ENCODE measurements around the gene ARID1B.

The ARID1B gene

GRCh38 chr6:157218371-157219198 is 441.4 kb downstream of the ARID1B start:
- peaks cover 3 to 13% (median 8%) of the 10 kb centered on the region in 5 donors for H3K4me1 ChIP-seq (ENCODE audit: control insufficient read depth in 5 of 5, insufficient read depth in 5 of 5, low read length in 5 of 5)
- no peak overlapping the region for H3K27ac ChIP-seq (ENCODE audit: low read depth, low read length)
- no peaks in the 10 kb centered on the region for H3K36me3 ChIP-seq (ENCODE audit: control insufficient read depth in 5 of 5, insufficient read depth in 5 of 5, low read length in 5 of 5)
- peaks cover 0 to 2% (median 0%) of the 10 kb centered on the region in 5 donors for H3K27me3 ChIP-seq (ENCODE audit: control insufficient read depth in 5 of 5, insufficient read depth in 4 of 5, low read length in 5 of 5)
- H3K4me3 ChIP-seq (ENCODE audit: low read depth in 1 of 5, low read length in 5 of 5): no peak overlapping the region
- no peaks in the 10 kb centered on the region for H3K9me3 ChIP-seq (ENCODE audit: control insufficient read depth in 5 of 5, low read length in 5 of 5)
- H3K9ac ChIP-seq (ENCODE audit: low read length in 5 of 5): no peak overlapping the region

- Histone ChIP-seq H3K27ac (ENCODE audit: low read depth, low read length) (no peak overlapping the region), H3K9me3 (ENCODE audit: control insufficient read depth in 5 of 5, low read length in 5 of 5) (no peaks in the 10 kb centered on the region), H3K4me3 (ENCODE audit: low read depth in 1 of 5, low read length in 5 of 5) (no peak overlapping the region), H3K9ac (ENCODE audit: low read length in 5 of 5) (no peak overlapping the region), H3K4me1 (ENCODE audit: control insufficient read depth in 5 of 5, insufficient read depth in 5 of 5, low read length in 5 of 5) (peaks cover 3 to 13% (median 8%) of the 10 kb centered on the region in 5 donors), H3K36me3 (ENCODE audit: control insufficient read depth in 5 of 5, insufficient read depth in 5 of 5, low read length in 5 of 5) (no peaks in the 10 kb centered on the region), H3K27me3 (ENCODE audit: control insufficient read depth in 5 of 5, insufficient read depth in 4 of 5, low read length in 5 of 5) (peaks cover 0 to 2% (median 0%) of the 10 kb centered on the region in 5 donors)
Observed at GRCh38 chr6:157219201-157220200, 442.3 kb downstream of the ARID1B start.

GRCh38 chr6:157220485-157220884 is 443.3 kb downstream of the ARID1B start:
- H3K9me3 ChIP-seq (ENCODE audit: control insufficient read depth in 5 of 5, low read length in 5 of 5): no peaks in the 10 kb centered on the region
- no peaks in the 10 kb centered on the region for H3K36me3 ChIP-seq (ENCODE audit: control insufficient read depth in 5 of 5, insufficient read depth in 5 of 5, low read length in 5 of 5)
- H3K27ac ChIP-seq (ENCODE audit: low read depth, low read length): no peak overlapping the region
- H3K27me3 ChIP-seq (ENCODE audit: control insufficient read depth in 5 of 5, insufficient read depth in 4 of 5, low read length in 5 of 5): peaks cover 0 to 2% (median 0%) of the 10 kb centered on the region in 5 donors
- H3K9ac ChIP-seq (ENCODE audit: low read length in 5 of 5): peak overlapping the region in 2 of 5 donors; percentile 63 to 71
- H3K4me3 ChIP-seq (ENCODE audit: low read depth in 1 of 5, low read length in 5 of 5): peak overlapping the region in 4 of 5 donors; percentile 47 to 69 (median 61)
- peaks cover 3 to 16% (median 11%) of the 10 kb centered on the region in 5 donors for H3K4me1 ChIP-seq (ENCODE audit: control insufficient read depth in 5 of 5, insufficient read depth in 5 of 5, low read length in 5 of 5)

GRCh38 chr6:157221049-157221816 is 444.1 kb downstream of the ARID1B start:
- no peaks in the 10 kb centered on the region for H3K36me3 ChIP-seq (ENCODE audit: control insufficient read depth in 5 of 5, insufficient read depth in 5 of 5, low read length in 5 of 5)

GRCh38 chr6:157221817-157222175 is 444.6 kb downstream of the ARID1B start:
- H3K36me3 ChIP-seq (ENCODE audit: control insufficient read depth in 5 of 5, insufficient read depth in 5 of 5, low read length in 5 of 5): no peaks in the 10 kb centered on the region
- H3K27ac ChIP-seq (ENCODE audit: low read depth, low read length): no peak overlapping the region
- H3K4me3 ChIP-seq (ENCODE audit: low read depth in 1 of 5, low read length in 5 of 5): peak overlapping the region in 2 of 5 donors; percentile 64 to 67
- peaks cover 5 to 22% (median 16%) of the 10 kb centered on the region in 5 donors for H3K4me1 ChIP-seq (ENCODE audit: control insufficient read depth in 5 of 5, insufficient read depth in 5 of 5, low read length in 5 of 5)
- H3K27me3 ChIP-seq (ENCODE audit: control insufficient read depth in 5 of 5, insufficient read depth in 4 of 5, low read length in 5 of 5): peaks cover 0 to 2% (median 0%) of the 10 kb centered on the region in 5 donors
- H3K9ac ChIP-seq (ENCODE audit: low read length in 5 of 5): no peak overlapping the region
- no peaks in the 10 kb centered on the region for H3K9me3 ChIP-seq (ENCODE audit: control insufficient read depth in 5 of 5, low read length in 5 of 5)

More at GRCh38 chr6:157221049-157221816, 444.1 kb downstream of the ARID1B start:
- H3K27ac ChIP-seq (ENCODE audit: low read depth, low read length): no peak overlapping the region
- peak overlapping the region in 3 of 5 donors; percentile 6 to 71 (median 63) for H3K9ac ChIP-seq (ENCODE audit: low read length in 5 of 5)
- H3K9me3 ChIP-seq (ENCODE audit: control insufficient read depth in 5 of 5, low read length in 5 of 5): no peaks in the 10 kb centered on the region
- peaks cover 5 to 20% (median 14%) of the 10 kb centered on the region in 5 donors for H3K4me1 ChIP-seq (ENCODE audit: control insufficient read depth in 5 of 5, insufficient read depth in 5 of 5, low read length in 5 of 5)
- H3K27me3 ChIP-seq (ENCODE audit: control insufficient read depth in 5 of 5, insufficient read depth in 4 of 5, low read length in 5 of 5): peaks cover 0 to 2% (median 0%) of the 10 kb centered on the region in 5 donors
- H3K4me3 ChIP-seq (ENCODE audit: low read depth in 1 of 5, low read length in 5 of 5): peak overlapping the region; percentile 47 to 69 (median 64)

GRCh38 chr6:157222201-157222981 is 445.2 kb downstream of the ARID1B start:
- Histone ChIP-seq H3K4me1 (ENCODE audit: control insufficient read depth in 5 of 5, insufficient read depth in 5 of 5, low read length in 5 of 5) (peaks cover 6 to 28% (median 21%) of the 10 kb centered on the region in 5 donors), H3K27me3 (ENCODE audit: control insufficient read depth in 5 of 5, insufficient read depth in 4 of 5, low read length in 5 of 5) (peaks cover 0 to 2% (median 0%) of the 10 kb centered on the region in 5 donors), H3K4me3 (ENCODE audit: low read depth in 1 of 5, low read length in 5 of 5) (no peak overlapping the region), H3K27ac (ENCODE audit: low read depth, low read length) (no peak overlapping the region), H3K9me3 (ENCODE audit: control insufficient read depth in 5 of 5, low read length in 5 of 5) (no peaks in the 10 kb centered on the region), H3K36me3 (ENCODE audit: control insufficient read depth in 5 of 5, insufficient read depth in 5 of 5, low read length in 5 of 5) (no peaks in the 10 kb centered on the region), H3K9ac (ENCODE audit: low read length in 5 of 5) (no peak overlapping the region)

GRCh38 chr6:157223021-157223430 is 445.8 kb downstream of the ARID1B start:
- H3K27ac ChIP-seq (ENCODE audit: low read depth, low read length): no peak overlapping the region
- H3K27me3 ChIP-seq (ENCODE audit: control insufficient read depth in 5 of 5, insufficient read depth in 4 of 5, low read length in 5 of 5): peaks cover 0 to 2% (median 0%) of the 10 kb centered on the region in 5 donors
- no peaks in the 10 kb centered on the region for H3K9me3 ChIP-seq (ENCODE audit: control insufficient read depth in 5 of 5, low read length in 5 of 5)
- H3K9ac ChIP-seq (ENCODE audit: low read length in 5 of 5): no peak overlapping the region
- no peaks in the 10 kb centered on the region for H3K36me3 ChIP-seq (ENCODE audit: control insufficient read depth in 5 of 5, insufficient read depth in 5 of 5, low read length in 5 of 5)
- no peak overlapping the region for H3K4me3 ChIP-seq (ENCODE audit: low read depth in 1 of 5, low read length in 5 of 5)
- peaks cover 9 to 34% (median 21%) of the 10 kb centered on the region in 5 donors for H3K4me1 ChIP-seq (ENCODE audit: control insufficient read depth in 5 of 5, insufficient read depth in 5 of 5, low read length in 5 of 5)

- H3K36me3 ChIP-seq (ENCODE audit: control insufficient read depth in 5 of 5, insufficient read depth in 5 of 5, low read length in 5 of 5): no peaks in the 10 kb centered on the region
- H3K9me3 ChIP-seq (ENCODE audit: control insufficient read depth in 5 of 5, low read length in 5 of 5): no peaks in the 10 kb centered on the region
- H3K4me1 ChIP-seq (ENCODE audit: control insufficient read depth in 5 of 5, insufficient read depth in 5 of 5, low read length in 5 of 5): peaks cover 9 to 34% (median 21%) of the 10 kb centered on the region in 5 donors
- no peak overlapping the region for H3K4me3 ChIP-seq (ENCODE audit: low read depth in 1 of 5, low read length in 5 of 5)
- H3K27me3 ChIP-seq (ENCODE audit: control insufficient read depth in 5 of 5, insufficient read depth in 4 of 5, low read length in 5 of 5): peaks cover 0 to 2% (median 0%) of the 10 kb centered on the region in 5 donors
- no peak overlapping the region for H3K27ac ChIP-seq (ENCODE audit: low read depth, low read length)
- H3K9ac ChIP-seq (ENCODE audit: low read length in 5 of 5): no peak overlapping the region
Observed at GRCh38 chr6:157223511-157223910, 446.3 kb downstream of the ARID1B start.

Measured in subcutaneous abdominal adipose tissue (tissue), 5 donors.